ENCODE results near the gene SLC2A10. TPM values are rescaled to one million over a fixed set of nuclear protein-coding genes. Genes with fewer than 3 reads are reported as not detected.

SLC2A10 gene
- total and polyA plus RNA-seq, 2 donors (not counting 1 experiment from before 2014, with no cell fraction given): 35.3 to 47.2 TPM

- H3K9ac ChIP-seq (ENCODE audit: insufficient read depth, low read length): no peak overlapping the region
- no peaks in the 10 kb centered on the region for H3K9me3 ChIP-seq (ENCODE audit: control insufficient read depth, insufficient read depth, low read depth, low read length)
- H3K36me3 ChIP-seq (ENCODE audit: control insufficient read depth, insufficient read depth, low read length): no peaks in the 10 kb centered on the region
- DNase-seq (ENCODE audit: low read depth in 2 of 2): no peak
- H3K27ac ChIP-seq (ENCODE audit: insufficient read depth, low read length): no peak overlapping the region
- TF ChIP-seq, protein P1, sequence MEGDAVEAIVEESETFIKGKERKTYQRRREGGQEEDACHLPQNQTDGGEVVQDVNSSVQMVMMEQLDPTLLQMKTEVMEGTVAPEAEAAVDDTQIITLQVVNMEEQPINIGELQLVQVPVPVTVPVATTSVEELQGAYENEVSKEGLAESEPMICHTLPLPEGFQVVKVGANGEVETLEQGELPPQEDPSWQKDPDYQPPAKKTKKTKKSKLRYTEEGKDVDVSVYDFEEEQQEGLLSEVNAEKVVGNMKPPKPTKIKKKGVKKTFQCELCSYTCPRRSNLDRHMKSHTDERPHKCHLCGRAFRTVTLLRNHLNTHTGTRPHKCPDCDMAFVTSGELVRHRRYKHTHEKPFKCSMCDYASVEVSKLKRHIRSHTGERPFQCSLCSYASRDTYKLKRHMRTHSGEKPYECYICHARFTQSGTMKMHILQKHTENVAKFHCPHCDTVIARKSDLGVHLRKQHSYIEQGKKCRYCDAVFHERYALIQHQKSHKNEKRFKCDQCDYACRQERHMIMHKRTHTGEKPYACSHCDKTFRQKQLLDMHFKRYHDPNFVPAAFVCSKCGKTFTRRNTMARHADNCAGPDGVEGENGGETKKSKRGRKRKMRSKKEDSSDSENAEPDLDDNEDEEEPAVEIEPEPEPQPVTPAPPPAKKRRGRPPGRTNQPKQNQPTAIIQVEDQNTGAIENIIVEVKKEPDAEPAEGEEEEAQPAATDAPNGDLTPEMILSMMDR (conservative IDR thresholded peaks at IDR 0.05 in 1 of 2, IDR thresholded peaks at IDR 0.05 in 1 of 2; ENCODE audit: low read depth in 1 of 2, low read length in 2 of 2): no peak
- no peak for TF ChIP-seq EZH2 (IDR thresholded peaks at IDR 0.05; ENCODE audit: low read length, missing control alignments)
- H2AFZ ChIP-seq (ENCODE audit: low read length): no peak overlapping the region
- no peaks in the 10 kb centered on the region for H3K27me3 ChIP-seq (ENCODE audit: control insufficient read depth, insufficient read depth, low read length)
- no peaks in the 10 kb centered on the region for H4K20me1 ChIP-seq (ENCODE audit: control insufficient read depth, extremely low read depth, insufficient read depth, low read length)
- H3K4me1 ChIP-seq (ENCODE audit: control insufficient read depth, extremely low read depth, insufficient read depth, low read length): peaks cover 6% of the 10 kb centered on the region
- no peak overlapping the region for H3K4me3 ChIP-seq (replicated peaks in 1 of 4; ENCODE audit: control extremely low read depth in 1 of 4, insufficient read depth in 1 of 4, low read depth in 3 of 4, low read length in 4 of 4)
- no peak overlapping the region for H3K4me2 ChIP-seq (ENCODE audit: extremely low read depth, insufficient read depth, low read length)
- no peaks in the 10 kb centered on the region for H3K79me2 ChIP-seq (ENCODE audit: control insufficient read depth, insufficient read depth, low read length)
Measured at GRCh38 chr20:46717818-46718541, 8.5 kb downstream of the SLC2A10 start.

DNA sequence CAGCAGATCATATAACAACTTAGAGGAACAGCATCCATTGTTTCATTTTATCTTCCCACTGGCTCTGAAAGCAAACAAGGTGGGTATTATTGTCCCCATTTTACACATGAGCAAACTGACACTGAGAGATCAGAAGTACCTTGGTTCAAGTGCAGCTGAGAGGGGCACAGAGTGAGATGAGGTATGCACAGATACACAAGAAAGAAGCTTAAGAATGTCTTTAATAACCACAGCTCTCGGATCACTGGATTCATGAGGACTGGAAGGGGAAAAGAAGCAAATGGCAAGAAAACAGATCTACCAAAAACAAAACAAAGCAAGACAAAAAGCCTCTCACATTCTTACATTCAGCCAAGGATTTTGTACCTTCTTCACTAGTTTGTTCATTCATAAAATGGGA, 10.6 kb downstream of the SLC2A10 start:
- Histone ChIP-seq H3K27ac (ENCODE audit: insufficient read depth, low read length) (no peak overlapping the region), H3K4me1 (ENCODE audit: control insufficient read depth, extremely low read depth, insufficient read depth, low read length) (peaks cover 3% of the 10 kb centered on the region), H2AFZ (ENCODE audit: low read length) (no peak overlapping the region), H3K4me3 (replicated peaks in 1 of 4; ENCODE audit: control extremely low read depth in 1 of 4, insufficient read depth in 1 of 4, low read depth in 3 of 4, low read length in 4 of 4) (no peak overlapping the region), H4K20me1 (ENCODE audit: control insufficient read depth, extremely low read depth, insufficient read depth, low read length) (no peaks in the 10 kb centered on the region), H3K9ac (ENCODE audit: insufficient read depth, low read length) (no peak overlapping the region), H3K79me2 (ENCODE audit: control insufficient read depth, insufficient read depth, low read length) (no peaks in the 10 kb centered on the region), H3K27me3 (ENCODE audit: control insufficient read depth, insufficient read depth, low read length) (no peaks in the 10 kb centered on the region), H3K9me3 (ENCODE audit: control insufficient read depth, insufficient read depth, low read depth, low read length) (no peaks in the 10 kb centered on the region), H3K4me2 (ENCODE audit: extremely low read depth, insufficient read depth, low read length) (no peak overlapping the region), H3K36me3 (ENCODE audit: control insufficient read depth, insufficient read depth, low read length) (peaks cover under 1% of the 10 kb centered on the region)
- TF ChIP-seq, protein P1 (conservative IDR thresholded peaks at IDR 0.05 in 1 of 2, IDR thresholded peaks at IDR 0.05 in 1 of 2; ENCODE audit: low read depth in 1 of 2, low read length in 2 of 2): no peak
- no peak for TF ChIP-seq EZH2 (IDR thresholded peaks at IDR 0.05; ENCODE audit: low read length, missing control alignments)
- DNase-seq (ENCODE audit: low read depth in 2 of 2): peak in 1 of 2 donors; percentile 42

DNA sequence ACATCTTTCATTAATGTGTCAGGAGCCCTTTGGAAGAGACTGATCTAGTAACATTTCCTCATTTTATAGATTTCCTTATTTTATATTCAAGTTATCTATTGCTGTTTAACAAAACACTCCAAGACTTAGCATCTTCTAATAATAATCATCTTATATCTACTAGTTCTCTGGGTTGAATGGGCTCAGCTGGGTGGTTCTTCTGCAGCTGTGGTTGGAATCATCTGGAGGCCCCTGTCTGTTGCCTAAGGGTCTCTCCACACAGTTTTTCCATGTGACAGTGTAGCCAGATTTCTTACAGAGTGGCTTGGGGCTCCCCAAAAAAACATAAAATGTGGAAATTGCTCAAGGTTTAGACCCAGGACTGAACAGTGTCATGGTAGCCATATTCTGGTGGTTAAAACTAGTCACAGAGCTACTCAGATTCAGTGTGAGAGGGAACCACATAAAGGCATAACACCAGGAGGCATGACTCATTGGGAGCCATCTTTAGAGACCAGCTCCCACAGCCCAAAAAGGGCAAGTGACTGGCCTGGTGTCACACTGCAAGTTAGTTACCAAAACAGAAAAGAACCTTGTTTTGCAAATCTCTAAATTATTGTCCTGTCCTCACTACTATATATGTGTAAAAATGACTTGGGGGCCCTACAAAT, 11.5 kb downstream of the SLC2A10 start:
- no peaks in the 10 kb centered on the region for H3K79me2 ChIP-seq (ENCODE audit: control insufficient read depth, insufficient read depth, low read length)
- H3K4me1 ChIP-seq (ENCODE audit: control insufficient read depth, extremely low read depth, insufficient read depth, low read length): no peaks in the 10 kb centered on the region
- H3K9me3 ChIP-seq (ENCODE audit: control insufficient read depth, insufficient read depth, low read depth, low read length): no peaks in the 10 kb centered on the region
- no peak overlapping the region for H3K4me2 ChIP-seq (ENCODE audit: extremely low read depth, insufficient read depth, low read length)
- H2AFZ ChIP-seq (ENCODE audit: low read length): no peak overlapping the region
- H3K4me3 ChIP-seq (replicated peaks in 1 of 4; ENCODE audit: control extremely low read depth in 1 of 4, insufficient read depth in 1 of 4, low read depth in 3 of 4, low read length in 4 of 4): no peak overlapping the region
- H3K9ac ChIP-seq (ENCODE audit: insufficient read depth, low read length): no peak overlapping the region
- TF ChIP-seq, protein P1 (conservative IDR thresholded peaks at IDR 0.05 in 1 of 2, IDR thresholded peaks at IDR 0.05 in 1 of 2; ENCODE audit: low read depth in 1 of 2, low read length in 2 of 2): no peak
- TF ChIP-seq EZH2 (IDR thresholded peaks at IDR 0.05; ENCODE audit: low read length, missing control alignments): no peak
- peaks cover 3% of the 10 kb centered on the region for H3K36me3 ChIP-seq (ENCODE audit: control insufficient read depth, insufficient read depth, low read length)
- no peaks in the 10 kb centered on the region for H4K20me1 ChIP-seq (ENCODE audit: control insufficient read depth, extremely low read depth, insufficient read depth, low read length)
- no peak for DNase-seq (ENCODE audit: low read depth in 2 of 2)
- H3K27me3 ChIP-seq (ENCODE audit: control insufficient read depth, insufficient read depth, low read length): no peaks in the 10 kb centered on the region
- H3K27ac ChIP-seq (ENCODE audit: insufficient read depth, low read length): no peak overlapping the region
